Measurements from ENCODE around the gene EXD3.
A peak's percentile ranks its signal among the peaks of the same experiment; 100 is the strongest.

Gene EXD3

GRCh38 chr9:137465000-137465719, 42.2 kb upstream of the EXD3 start:
- TF ChIP-seq CTCF (IDR thresholded peaks at IDR 0.05; ENCODE audit: low read length, missing control alignments), result no peak
- H3K4me3 ChIP-seq (replicated peaks; ENCODE audit: low read depth, low read length), result no peak overlapping the region
- DNase-seq (ENCODE audit: low read depth), result no peak

GRCh38 chr9:137464291-137464999, 41.5 kb upstream of the EXD3 start:
- TF ChIP-seq CTCF (IDR thresholded peaks at IDR 0.05; ENCODE audit: low read length, missing control alignments), result no peak
- H3K4me3 ChIP-seq (replicated peaks; ENCODE audit: low read depth, low read length), result no peak overlapping the region
- DNase-seq (ENCODE audit: low read depth), result no peak

- DNase-seq (ENCODE audit: low read depth), result no peak
- TF ChIP-seq CTCF (IDR thresholded peaks at IDR 0.05; ENCODE audit: low read length, missing control alignments), result no peak
- H3K4me3 ChIP-seq (replicated peaks; ENCODE audit: low read depth, low read length), result no peak overlapping the region
These were observed 40.9 kb upstream of the EXD3 start for GRCh38 chr9:137463931-137464290.

- TF ChIP-seq CTCF (IDR thresholded peaks at IDR 0.05; ENCODE audit: low read length, missing control alignments), result no peak
- DNase-seq (ENCODE audit: low read depth), result no peak
- no peak overlapping the region for H3K4me3 ChIP-seq (replicated peaks; ENCODE audit: low read depth, low read length)
These were observed 40.3 kb upstream of the EXD3 start for GRCh38 chr9:137462986-137463930.

- no peak for DNase-seq (ENCODE audit: low read depth)
- TF ChIP-seq CTCF (IDR thresholded peaks at IDR 0.05; ENCODE audit: low read length, missing control alignments), result no peak
- no peak overlapping the region for H3K4me3 ChIP-seq (replicated peaks; ENCODE audit: low read depth, low read length)
These were observed 39.5 kb upstream of the EXD3 start for GRCh38 chr9:137462396-137462985.

GRCh38 chr9:137461663-137462395, 38.9 kb upstream of the EXD3 start:
- H3K4me3 ChIP-seq (replicated peaks; ENCODE audit: low read depth, low read length), result no peak overlapping the region
- no peak for TF ChIP-seq CTCF (IDR thresholded peaks at IDR 0.05; ENCODE audit: low read length, missing control alignments)
- peak; percentile 35 for DNase-seq (ENCODE audit: low read depth)

Data from fibroblast of pulmonary artery (primary cell).